Duodenal mucosa (tissue), 2 donors: Measurements from ENCODE around the gene ATP8B4.
A peak's percentile ranks its signal among the peaks of the same experiment; 100 is the strongest.

Source experiments
- H3K27ac ChIP-seq: one replicate; pipeline ENCODE4 v1.7.0; 2013; ENCODE audit warnings: low read depth, low read length
- H3K27me3 ChIP-seq, 2 donors: one replicate each; pipeline ENCODE4 v1.7.0; 2013; ENCODE audit warnings: low read length in 2 of 2, control low read depth in 1 of 2; ENCODE audit not compliant: insufficient read depth in 2 of 2, control insufficient read depth in 1 of 2
- H3K36me3 ChIP-seq, 2 donors: one replicate each; pipeline ENCODE4 v1.7.0; 2013; ENCODE audit warnings: low read length in 2 of 2, control low read depth in 1 of 2; ENCODE audit not compliant: insufficient read depth in 2 of 2, control insufficient read depth in 1 of 2
- H3K4me1 ChIP-seq, 2 donors: one replicate each; pipeline ENCODE4 v1.7.0; 2013; ENCODE audit warnings: low read length in 2 of 2, control low read depth in 1 of 2; ENCODE audit not compliant: insufficient read depth in 2 of 2, control insufficient read depth in 1 of 2
- H3K4me3 ChIP-seq, 2 donors: one replicate each; pipeline ENCODE4 v1.7.0; 2013; ENCODE audit warnings: low read length in 2 of 2, low read depth in 1 of 2
- H3K9ac ChIP-seq, 2 donors: one replicate each; pipeline ENCODE4 v1.7.0; 2013; ENCODE audit warnings: low read length in 2 of 2, low read depth in 1 of 2
- H3K9me3 ChIP-seq, 2 donors: one replicate each; pipeline ENCODE4 v1.7.0; 2013; ENCODE audit warnings: low read length in 2 of 2, control low read depth in 1 of 2; ENCODE audit not compliant: control insufficient read depth in 1 of 2

The ATP8B4 gene

GRCh38 chr15:50055750-50056157, 63.3 kb downstream of the ATP8B4 start:
- H3K27ac ChIP-seq, result no peak overlapping the region
- peaks cover 26 to 55% of the 10 kb centered on the region in 2 donors for H3K4me1 ChIP-seq

GRCh38 chr15:50055332-50055731, 63.7 kb downstream of the ATP8B4 start:
- Histone ChIP-seq H3K36me3 (no peaks in the 10 kb centered on the region), H3K27me3 (no peaks in the 10 kb centered on the region), H3K9me3 (no peaks in the 10 kb centered on the region), H3K9ac (no peak overlapping the region), H3K4me1 (peaks cover 26 to 55% of the 10 kb centered on the region in 2 donors), H3K27ac (peak overlapping the region; percentile 24), H3K4me3 (no peak overlapping the region)

More at GRCh38 chr15:50055750-50056157, 63.3 kb downstream of the ATP8B4 start:
- Histone ChIP-seq H3K9ac (no peak overlapping the region), H3K9me3 (no peaks in the 10 kb centered on the region), H3K27me3 (no peaks in the 10 kb centered on the region), H3K4me3 (peak overlapping the region; percentile 22 to 23), H3K36me3 (no peaks in the 10 kb centered on the region)

GRCh38 chr15:50053055-50053856, 65.8 kb downstream of the ATP8B4 start:
- Histone ChIP-seq H3K27ac (no peak overlapping the region), H3K9me3 (no peaks in the 10 kb centered on the region), H3K4me1 (peaks cover 23 to 43% of the 10 kb centered on the region in 2 donors), H3K9ac (no peak overlapping the region), H3K36me3 (no peaks in the 10 kb centered on the region), H3K4me3 (peak overlapping the region in 1 of 2 donors; percentile 23), H3K27me3 (no peaks in the 10 kb centered on the region)

GRCh38 chr15:50051811-50052419, 67.1 kb downstream of the ATP8B4 start:
- H3K4me1 ChIP-seq, result peaks cover 23 to 35% of the 10 kb centered on the region in 2 donors

GRCh38 chr15:50050986-50051743, 67.9 kb downstream of the ATP8B4 start:
- H3K9ac ChIP-seq, result no peak overlapping the region
- peaks cover 20 to 33% of the 10 kb centered on the region in 2 donors for H3K4me1 ChIP-seq
- H3K27ac ChIP-seq, result no peak overlapping the region
- no peak overlapping the region for H3K4me3 ChIP-seq
- no peaks in the 10 kb centered on the region for H3K9me3 ChIP-seq
- H3K27me3 ChIP-seq, result no peaks in the 10 kb centered on the region
- H3K36me3 ChIP-seq, result no peaks in the 10 kb centered on the region

More at GRCh38 chr15:50051811-50052419, 67.1 kb downstream of the ATP8B4 start:
- Histone ChIP-seq H3K9ac (no peak overlapping the region), H3K27me3 (no peaks in the 10 kb centered on the region), H3K9me3 (no peaks in the 10 kb centered on the region), H3K27ac (no peak overlapping the region), H3K4me3 (no peak overlapping the region), H3K36me3 (no peaks in the 10 kb centered on the region)

GRCh38 chr15:50049871-50050270, 69.2 kb downstream of the ATP8B4 start:
- Histone ChIP-seq H3K4me1 (peaks cover 7 to 20% of the 10 kb centered on the region in 2 donors), H3K36me3 (no peaks in the 10 kb centered on the region), H3K27me3 (no peaks in the 10 kb centered on the region), H3K4me3 (no peak overlapping the region), H3K9ac (no peak overlapping the region), H3K27ac (no peak overlapping the region), H3K9me3 (no peaks in the 10 kb centered on the region)

- Histone ChIP-seq H3K36me3 (peaks cover 0 to 3% of the 10 kb centered on the region in 2 donors), H3K27ac (no peak overlapping the region), H3K9ac (no peak overlapping the region), H3K9me3 (peaks cover 5 to 7% of the 10 kb centered on the region in 2 donors), H3K4me1 (peaks cover 0 to 4% of the 10 kb centered on the region in 2 donors), H3K27me3 (no peaks in the 10 kb centered on the region), H3K4me3 (no peak overlapping the region)
Measured at GRCh38 chr15:50046867-50047266, 72.2 kb downstream of the ATP8B4 start.

GRCh38 chr15:50046159-50046558, 72.9 kb downstream of the ATP8B4 start:
- Histone ChIP-seq H3K9me3 (peaks cover 5 to 7% of the 10 kb centered on the region in 2 donors), H3K36me3 (peaks cover 0 to 3% of the 10 kb centered on the region in 2 donors), H3K4me1 (no peaks in the 10 kb centered on the region), H3K27me3 (no peaks in the 10 kb centered on the region), H3K27ac (no peak overlapping the region), H3K4me3 (no peak overlapping the region), H3K9ac (no peak overlapping the region)

- Histone ChIP-seq H3K9ac (no peak overlapping the region), H3K4me1 (no peaks in the 10 kb centered on the region), H3K4me3 (no peak overlapping the region), H3K27me3 (no peaks in the 10 kb centered on the region), H3K36me3 (peaks cover 0 to 3% of the 10 kb centered on the region in 2 donors), H3K27ac (no peak overlapping the region), H3K9me3 (peaks cover 5 to 7% of the 10 kb centered on the region in 2 donors)
Measured at GRCh38 chr15:50044904-50045303, 74.1 kb downstream of the ATP8B4 start.

- H3K27me3 ChIP-seq, result no peaks in the 10 kb centered on the region
- H3K4me1 ChIP-seq, result no peaks in the 10 kb centered on the region
- peaks cover 5 to 7% of the 10 kb centered on the region in 2 donors for H3K9me3 ChIP-seq
- H3K36me3 ChIP-seq, result peaks cover 0 to 3% of the 10 kb centered on the region in 2 donors
- H3K9ac ChIP-seq, result no peak overlapping the region
- H3K4me3 ChIP-seq, result no peak overlapping the region
- H3K27ac ChIP-seq, result no peak overlapping the region
Measured at GRCh38 chr15:50044406-50044805, 74.6 kb downstream of the ATP8B4 start.
